H9 (cell line): ENCODE data around the gene ZBTB45. TPM values are rescaled to one million over a fixed set of nuclear protein-coding genes. Genes with fewer than 3 reads are reported as not detected.

Source experiments
- DNase-seq: peaks from one replicate; pipeline ENCODE4 v3.0.0-alpha.2; 2017
- H2AFZ ChIP-seq: one replicate; pipeline ENCODE4 v1.6.1; 2013; ENCODE audit warnings: mild to moderate bottlenecking, low read length, control low read depth, moderate library complexity
- H2AK5ac ChIP-seq: 2 replicates; pipeline ENCODE4 v1.6.1; 2013; ENCODE audit warnings: low read length, control low read depth, mixed read lengths; ENCODE audit not compliant: insufficient read length
- H2BK120ac ChIP-seq: one replicate; pipeline ENCODE4 v1.6.1; 2013; ENCODE audit warnings: low read depth, mild to moderate bottlenecking, low read length, control low read depth, inconsistent platforms; ENCODE audit not compliant: poor library complexity, severe bottlenecking
- H2BK12ac ChIP-seq: 2 replicates; pipeline ENCODE4 v1.6.1; 2013; ENCODE audit warnings: low read length, control low read depth, mixed read lengths, low read depth; ENCODE audit not compliant: insufficient read length
- H2BK15ac ChIP-seq: 2 replicates; pipeline ENCODE4 v1.6.1; 2013; ENCODE audit warnings: low read depth, low read length, control low read depth
- H2BK20ac ChIP-seq: one replicate; pipeline ENCODE4 v1.6.1; 2013; ENCODE audit warnings: low read depth, mild to moderate bottlenecking, low read length, control low read depth, inconsistent platforms; ENCODE audit not compliant: poor library complexity, severe bottlenecking
- H2BK5ac ChIP-seq: 2 replicates; pipeline ENCODE4 v1.6.1; 2013; ENCODE audit warnings: low read length, control low read depth, mixed read lengths; ENCODE audit not compliant: insufficient read length
- H3K14ac ChIP-seq: 2 replicates; pipeline ENCODE4 v1.6.1; 2013; ENCODE audit warnings: low read length, control low read depth; ENCODE audit not compliant: insufficient read depth
- H3K18ac ChIP-seq: 2 replicates; pipeline ENCODE4 v1.6.1; 2013; ENCODE audit warnings: low read depth, mild to moderate bottlenecking, mixed read lengths, low read length, control low read depth; ENCODE audit not compliant: insufficient read length
- H3K23ac ChIP-seq: 2 replicates; pipeline ENCODE4 v1.6.1; 2013; ENCODE audit warnings: low read length, control low read depth, mixed read lengths, low read depth; ENCODE audit not compliant: insufficient read length
- H3K23me2 ChIP-seq: 2 replicates; pipeline ENCODE4 v1.6.1; 2013; ENCODE audit warnings: low read depth, mild to moderate bottlenecking, mixed read lengths, low read length, control low read depth; ENCODE audit not compliant: insufficient read length, poor library complexity, severe bottlenecking
- H3K27ac ChIP-seq: 2 replicates; pipeline ENCODE4 v1.5.1; 2013; ENCODE audit warnings: low read length, control low read depth, mixed read lengths, low read depth; ENCODE audit not compliant: insufficient read length
- H3K27me3 ChIP-seq: 2 replicates; pipeline ENCODE4 v1.6.1; 2013; ENCODE audit warnings: low read length, control low read depth, inconsistent platforms; ENCODE audit not compliant: insufficient read depth
- H3K4ac ChIP-seq: 2 replicates; pipeline ENCODE4 v1.6.1; 2013; ENCODE audit warnings: low read depth, mild to moderate bottlenecking, control low read depth, inconsistent platforms, low read length, moderate library complexity
- H3K4me1 ChIP-seq: 2 replicates; pipeline ENCODE4 v1.6.1; 2013; ENCODE audit warnings: low read length, control low read depth, inconsistent platforms; ENCODE audit not compliant: insufficient read depth
- H3K4me2 ChIP-seq: 2 replicates; pipeline ENCODE4 v1.6.1; 2013; ENCODE audit warnings: low read length, control low read depth, mixed read lengths; ENCODE audit not compliant: insufficient read length, insufficient read depth
- H3K56ac ChIP-seq: 2 replicates; pipeline ENCODE4 v1.6.1; 2013; ENCODE audit warnings: low read depth, mild to moderate bottlenecking, mixed read lengths, low read length, control low read depth; ENCODE audit not compliant: insufficient read length
- H3K79me1 ChIP-seq: 2 replicates; pipeline ENCODE4 v1.6.1; 2013; ENCODE audit warnings: low read depth, mild to moderate bottlenecking, moderate library complexity, low read length, control low read depth, inconsistent platforms; ENCODE audit not compliant: insufficient read depth, poor library complexity, severe bottlenecking
- H3K79me2 ChIP-seq: 2 replicates; pipeline ENCODE4 v1.6.1; 2013; ENCODE audit warnings: low read length, control low read depth, inconsistent platforms; ENCODE audit not compliant: insufficient read depth
- H3K9ac ChIP-seq: 2 replicates; pipeline ENCODE4 v1.6.1; 2013; ENCODE audit warnings: low read length, control low read depth, mixed read lengths; ENCODE audit not compliant: insufficient read length; ENCODE audit errors: extremely low read depth
- H3K9me3 ChIP-seq: one replicate; pipeline ENCODE4 v1.6.1; 2013; ENCODE audit warnings: low read depth, low read length, inconsistent platforms; ENCODE audit not compliant: control insufficient read depth
- H3T11ph ChIP-seq: one replicate; pipeline ENCODE4 v1.6.1; 2013; ENCODE audit warnings: mild to moderate bottlenecking, low read length, control low read depth, inconsistent platforms
- H4K20me1 ChIP-seq: one replicate; pipeline ENCODE4 v1.6.1; 2013; ENCODE audit not compliant: control insufficient read depth, insufficient read length, insufficient read depth
- H4K5ac ChIP-seq: 2 replicates; pipeline ENCODE4 v1.6.1; 2013; ENCODE audit warnings: low read depth, mild to moderate bottlenecking, mixed read lengths, low read length, control low read depth; ENCODE audit not compliant: insufficient read length
- H4K8ac ChIP-seq: replicated peaks from 2 replicates; pipeline ENCODE4 v1.6.1; 2013; ENCODE audit warnings: low read length, control low read depth, mixed read lengths, low read depth; ENCODE audit not compliant: insufficient read length
- H4K91ac ChIP-seq: 2 replicates; pipeline ENCODE4 v1.6.1; 2013; ENCODE audit warnings: low read depth, mild to moderate bottlenecking, moderate library complexity, mixed read lengths, low read length, control low read depth; ENCODE audit not compliant: insufficient read length
- H3K27ac Mint-ChIP-seq, 3 experiments: 2 replicates in 2 of 3; 3 replicates in 1 of 3; pipeline ENCODE4 v1.8.0; 2020 to 2021; ENCODE audit warnings: mixed read lengths in 3 of 3, mild to moderate bottlenecking in 1 of 3, moderate library complexity in 1 of 3
- H3K27me3 Mint-ChIP-seq: 2 replicates; pipeline ENCODE4 v1.8.0; 2021; ENCODE audit warnings: low read depth, mild to moderate bottlenecking, moderate library complexity, mixed read lengths
- H3K36me3 Mint-ChIP-seq, 3 experiments: 2 replicates in 2 of 3; 3 replicates in 1 of 3; pipeline ENCODE4 v1.8.0; 2020 to 2021; ENCODE audit warnings: low read depth in 3 of 3, mixed read lengths in 3 of 3; ENCODE audit not compliant: insufficient read depth in 1 of 3
- H3K4me1 Mint-ChIP-seq, 2 experiments: 2 replicates each; pipeline ENCODE4 v1.8.0; 2020; ENCODE audit warnings: mixed read lengths in 2 of 2
- H3K4me3 Mint-ChIP-seq, 2 experiments: 2 replicates in 1 of 2; 3 replicates in 1 of 2; pipeline ENCODE4 v1.8.0; 2020 to 2021; ENCODE audit warnings: mild to moderate bottlenecking in 2 of 2, mixed read lengths in 2 of 2, moderate library complexity in 1 of 2
- H3K9me3 Mint-ChIP-seq, 2 experiments: 2 replicates in 1 of 2; 3 replicates in 1 of 2; pipeline ENCODE4 v1.8.0; 2020; ENCODE audit warnings: mild to moderate bottlenecking in 2 of 2, mixed read lengths in 2 of 2, moderate library complexity in 1 of 2
- WGBS: extraction: QIAGEN DNeasy Blood & Tissue Kit; methylation state at CpG from one replicate; pipeline ENCODE4 v1.1.7; 2013; ENCODE audit warnings: missing lambda C conversion rate, low lambda C conversion rate, mixed read lengths; ENCODE audit not compliant: insufficient read length; ENCODE audit errors: extremely low coverage; 5-methylcytosine and 5-hydroxymethylcytosine counted together
- total RNA-seq: library from RNA; stranded (reverse); gene quantifications from 2 replicates; pipeline ENCODE4 v1.2.1, GENCODE V29; 2021
- TF ChIP-seq, protein P1 (sequence below): fragments of 200-600 bp; sonication (generic); conservative IDR thresholded peaks from 3 replicates; pipeline ENCODE4 v1.8.0; 2021; ENCODE audit warnings: antibody characterized with exemption, mild to moderate bottlenecking

ZBTB45 gene
- total RNA-seq, 1 experiment from 2014 or later = 18.7 TPM

DNA sequence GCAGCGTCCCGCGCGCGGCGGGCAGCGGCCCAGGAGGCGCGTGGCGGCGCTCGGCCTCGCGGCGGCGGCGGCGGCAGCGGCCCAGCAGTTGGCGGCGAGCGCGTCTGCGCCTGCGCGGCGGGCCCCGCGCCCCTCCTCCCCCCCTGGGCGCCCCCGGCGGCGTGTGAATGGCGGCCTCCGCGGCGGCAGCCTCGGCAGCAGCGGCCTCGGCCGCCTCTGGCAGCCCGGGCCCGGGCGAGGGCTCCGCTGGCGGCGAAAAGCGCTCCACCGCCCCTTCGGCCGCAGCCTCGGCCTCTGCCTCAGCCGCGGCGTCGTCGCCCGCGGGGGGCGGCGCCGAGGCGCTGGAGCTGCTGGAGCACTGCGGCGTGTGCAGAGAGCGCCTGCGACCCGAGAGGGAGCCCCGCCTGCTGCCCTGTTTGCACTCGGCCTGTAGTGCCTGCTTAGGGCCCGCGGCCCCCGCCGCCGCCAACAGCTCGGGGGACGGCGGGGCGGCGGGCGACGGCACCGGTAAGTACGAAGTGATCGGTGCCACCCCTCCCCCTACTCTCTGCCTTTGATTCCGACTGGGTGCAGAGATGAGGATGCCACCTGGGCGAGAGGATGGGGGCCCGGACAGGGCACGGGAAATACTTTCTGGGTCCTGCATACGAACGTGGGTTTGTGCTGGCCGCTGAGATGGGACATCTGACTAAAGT is 25.1 kb upstream of the ZBTB45 start:
- no peaks in the 10 kb centered on the region; a peak in 1 of 5 replicates for H3K9me3 Mint-ChIP-seq
- H2BK20ac ChIP-seq = no peak overlapping the region
- peak overlapping the region; percentile 98 for H3K14ac ChIP-seq
- H3K79me1 ChIP-seq = peaks cover 14% of the 10 kb centered on the region
- no peak overlapping the region for H3T11ph ChIP-seq
- H2BK5ac ChIP-seq = no peak overlapping the region
- peaks cover 7% of the 10 kb centered on the region for H4K20me1 ChIP-seq
- H3K56ac ChIP-seq = no peak overlapping the region
- H4K5ac ChIP-seq = no peak overlapping the region
- H3K27ac Mint-ChIP-seq = peak overlapping the region; percentile 94 to 96 (median 94)
- H4K91ac ChIP-seq = no peak overlapping the region
- H2BK120ac ChIP-seq = no peak overlapping the region
- H3K18ac ChIP-seq = peak overlapping the region; percentile 83
- H3K27me3 ChIP-seq = peaks cover 4% of the 10 kb centered on the region; the same call in 1 of the 2 replicates
- TF ChIP-seq, protein P1, sequence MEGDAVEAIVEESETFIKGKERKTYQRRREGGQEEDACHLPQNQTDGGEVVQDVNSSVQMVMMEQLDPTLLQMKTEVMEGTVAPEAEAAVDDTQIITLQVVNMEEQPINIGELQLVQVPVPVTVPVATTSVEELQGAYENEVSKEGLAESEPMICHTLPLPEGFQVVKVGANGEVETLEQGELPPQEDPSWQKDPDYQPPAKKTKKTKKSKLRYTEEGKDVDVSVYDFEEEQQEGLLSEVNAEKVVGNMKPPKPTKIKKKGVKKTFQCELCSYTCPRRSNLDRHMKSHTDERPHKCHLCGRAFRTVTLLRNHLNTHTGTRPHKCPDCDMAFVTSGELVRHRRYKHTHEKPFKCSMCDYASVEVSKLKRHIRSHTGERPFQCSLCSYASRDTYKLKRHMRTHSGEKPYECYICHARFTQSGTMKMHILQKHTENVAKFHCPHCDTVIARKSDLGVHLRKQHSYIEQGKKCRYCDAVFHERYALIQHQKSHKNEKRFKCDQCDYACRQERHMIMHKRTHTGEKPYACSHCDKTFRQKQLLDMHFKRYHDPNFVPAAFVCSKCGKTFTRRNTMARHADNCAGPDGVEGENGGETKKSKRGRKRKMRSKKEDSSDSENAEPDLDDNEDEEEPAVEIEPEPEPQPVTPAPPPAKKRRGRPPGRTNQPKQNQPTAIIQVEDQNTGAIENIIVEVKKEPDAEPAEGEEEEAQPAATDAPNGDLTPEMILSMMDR = no peak
- H2BK15ac ChIP-seq = no peak overlapping the region
- no peak overlapping the region for H2BK12ac ChIP-seq
- H3K4me3 Mint-ChIP-seq = peak overlapping the region; percentile 98 to 100
- peaks cover 44 to 49% (median 48%) of the 10 kb centered on the region in 3 experiments for H3K36me3 Mint-ChIP-seq
- no peak overlapping the region for H2AFZ ChIP-seq
- H3K4ac ChIP-seq = no peak overlapping the region
- peaks cover 17 to 18% of the 10 kb centered on the region in 2 experiments for H3K4me1 Mint-ChIP-seq
- peak overlapping the region; percentile 99 for H3K4me2 ChIP-seq
- no CpG with 5 or more reads among the region's 92 CpGs for WGBS
- H2AK5ac ChIP-seq = no peak overlapping the region
- peaks cover 11% of the 10 kb centered on the region for H3K23me2 ChIP-seq
- peak; percentile 28 for DNase-seq
- H3K79me2 ChIP-seq = peaks cover 26% of the 10 kb centered on the region
- no peak overlapping the region for H3K23ac ChIP-seq
- H3K9me3 ChIP-seq = no peaks in the 10 kb centered on the region
- H3K27ac ChIP-seq = no peak overlapping the region
- peaks cover 4% of the 10 kb centered on the region; the same call in 1 of the 2 replicates for H3K4me1 ChIP-seq
- no peak overlapping the region for H4K8ac ChIP-seq
- peak overlapping the region; percentile 91 for H3K9ac ChIP-seq
- peaks cover 29% of the 10 kb centered on the region for H3K27me3 Mint-ChIP-seq
